Esophagus squamous epithelium (tissue), 4 donors: ENCODE data around the gene ANKLE1.

ENCODE experiments used
- CTCF ChIP-seq, 6 experiments: fragments of 450-650 bp in 4 of 6; fragments of 200-600 bp in 2 of 6; sonication (generic) in 2 of 6; IDR thresholded peaks; one replicate each; pipeline ENCODE4 v1.5.1; 2016 to 2019; ENCODE audit warnings: antibody characterized with exemption in 6 of 6, mild to moderate bottlenecking in 4 of 6, moderate library complexity in 4 of 6
- POLR2A ChIP-seq, 4 donors: fragments of 450-650 bp; IDR thresholded peaks; one replicate each; pipeline ENCODE4 v1.6.1; 2017; ENCODE audit warnings: antibody characterized with exemption in 4 of 4, mild to moderate bottlenecking in 4 of 4, moderate library complexity in 3 of 4

GRCh38 chr19:17266975-17267788 is 14.5 kb upstream of the ANKLE1 start, which contains the start of gene BABAM1:
- TF ChIP-seq POLR2A (IDR thresholded peaks at IDR 0.05) (peak in 1 of 4 donors; percentile 43), CTCF (IDR thresholded peaks at IDR 0.05) (peak in 1 of 6 experiments; percentile 19)
